ENCODE results near the gene LRR1.
A peak's percentile ranks its signal among the peaks of the same experiment; 100 is the strongest.

Gene LRR1

GRCh38 chr14:49581209-49582112, 17.3 kb upstream of the LRR1 start:
- H3K4me3 ChIP-seq (ENCODE audit: low read length) = no peak overlapping the region
- no peak for TF ChIP-seq ZNF274 (IDR thresholded peaks at IDR 0.05; ENCODE audit: low read depth, low read length)

- no peak for TF ChIP-seq ZNF274 (IDR thresholded peaks at IDR 0.05; ENCODE audit: low read depth, low read length)
- no peak overlapping the region for H3K4me3 ChIP-seq (ENCODE audit: low read length)
Observed at GRCh38 chr14:49582113-49582977, 16.4 kb upstream of the LRR1 start.

- TF ChIP-seq ZNF274 (IDR thresholded peaks at IDR 0.05; ENCODE audit: low read depth, low read length) = no peak
- H3K4me3 ChIP-seq (ENCODE audit: low read length) = peak overlapping the region; percentile 87; the same call in 1 of the 2 replicates
Observed at GRCh38 chr14:49583629-49584028, 15.1 kb upstream of the LRR1 start.

- peak overlapping the region; percentile 87; the same call in 1 of the 2 replicates for H3K4me3 ChIP-seq (ENCODE audit: low read length)
- no peak for TF ChIP-seq ZNF274 (IDR thresholded peaks at IDR 0.05; ENCODE audit: low read depth, low read length)
Observed at GRCh38 chr14:49584058-49584457, 14.7 kb upstream of the LRR1 start.

GRCh38 chr14:49584981-49585640, 13.6 kb upstream of the LRR1 start:
- H3K4me3 ChIP-seq (ENCODE audit: low read length) = peak overlapping the region; percentile 87

- H3K4me3 ChIP-seq (ENCODE audit: low read length) = peak within 1 kb of the TSS; percentile 87
- no peak for TF ChIP-seq ZNF274 (IDR thresholded peaks at IDR 0.05; ENCODE audit: low read depth, low read length)
Observed at GRCh38 chr14:49585803-49586672, 12.7 kb upstream of the LRR1 start, which contains the start of gene RPS29. TSS of gene RPS29 (minus strand) at chr14:49586380. CDS start at chr14:49586346, 34 bp downstream.

GRCh38 chr14:49586673-49587460, 11.9 kb upstream of the LRR1 start:
- peak overlapping the region; percentile 50; the same call in 1 of the 2 replicates for H3K4me3 ChIP-seq (ENCODE audit: low read length)
- TF ChIP-seq ZNF274 (IDR thresholded peaks at IDR 0.05; ENCODE audit: low read depth, low read length) = no peak

- TF ChIP-seq ZNF274 (IDR thresholded peaks at IDR 0.05; ENCODE audit: low read depth, low read length) = no peak
- H3K4me3 ChIP-seq (ENCODE audit: low read length) = no peak overlapping the region
Observed at GRCh38 chr14:49589387-49589786, 9.4 kb upstream of the LRR1 start.

- no peak overlapping the region for H3K4me3 ChIP-seq (ENCODE audit: low read length)
- TF ChIP-seq ZNF274 (IDR thresholded peaks at IDR 0.05; ENCODE audit: low read depth, low read length) = no peak
Observed at GRCh38 chr14:49593016-49593415, 5.7 kb upstream of the LRR1 start.

- TF ChIP-seq ZNF274 (IDR thresholded peaks at IDR 0.05; ENCODE audit: low read depth, low read length) = no peak
- H3K4me3 ChIP-seq (ENCODE audit: low read length) = no peak overlapping the region
Observed at GRCh38 chr14:49594347-49595091, 4.2 kb upstream of the LRR1 start.

- no peak for TF ChIP-seq ZNF274 (IDR thresholded peaks at IDR 0.05; ENCODE audit: low read depth, low read length)
- H3K4me3 ChIP-seq (ENCODE audit: low read length) = peak overlapping the region; percentile 75
Observed at GRCh38 chr14:49598189-49598484, 603 bp upstream of the LRR1 start.

GRCh38 chr14:49607583-49607982, 8.8 kb downstream of the LRR1 start:
- no peak overlapping the region for H3K4me3 ChIP-seq (ENCODE audit: low read length)
- TF ChIP-seq ZNF274 (IDR thresholded peaks at IDR 0.05; ENCODE audit: low read depth, low read length) = no peak

Data from GM08714 (cell line).